Osteoblast (primary cell): ENCODE data around the gene RNF34. TPM values are rescaled to one million over a fixed set of nuclear protein-coding genes. Genes with fewer than 3 reads are reported as not detected.
"Not testable (repeated sequence)": the region's sequence is repeated elsewhere in the genome, so short reads cannot be mapped to it uniquely, and the experiment has no call there.

Source experiments
- DNase-seq: peaks from one replicate; pipeline ENCODE4 v3.0.0; 2011; ENCODE audit warnings: low spot score, mixed read lengths; ENCODE audit not compliant: insufficient read length; ENCODE audit errors: missing footprints
- H2AFZ ChIP-seq: 2 replicates; pipeline ENCODE4 v1.6.0; 2011; ENCODE audit warnings: mild to moderate bottlenecking, low read length
- H3K27ac ChIP-seq: 2 replicates; pipeline ENCODE4 v1.5.1; 2011; ENCODE audit warnings: mild to moderate bottlenecking, low read depth, low read length, moderate library complexity
- H3K27me3 ChIP-seq: 2 replicates; pipeline ENCODE4 v1.6.0; 2012; ENCODE audit warnings: mild to moderate bottlenecking, control low read depth, inconsistent platforms, low read length, moderate library complexity; ENCODE audit not compliant: insufficient read depth
- H3K36me3 ChIP-seq: 2 replicates; pipeline ENCODE4 v1.5.1; 2011; ENCODE audit warnings: mild to moderate bottlenecking, low read length, control low read depth, moderate library complexity; ENCODE audit not compliant: insufficient read depth
- H3K4me1 ChIP-seq: 2 replicates; pipeline ENCODE4 v1.5.1; 2011; ENCODE audit warnings: mild to moderate bottlenecking, low read length, control low read depth, moderate library complexity; ENCODE audit not compliant: insufficient read depth
- H3K4me2 ChIP-seq: 2 replicates; pipeline ENCODE4 v1.6.0; 2011; ENCODE audit warnings: mild to moderate bottlenecking, low read length; ENCODE audit not compliant: insufficient read depth
- H3K4me3 ChIP-seq: fragments of 200-600 bp; sonication (generic); 3 replicates; pipeline ENCODE4 v1.5.1; 2012; ENCODE audit warnings: mild to moderate bottlenecking, low read length, inconsistent platforms; ENCODE audit not compliant: insufficient read depth
- H3K79me2 ChIP-seq: 2 replicates; pipeline ENCODE4 v1.6.0; 2012; ENCODE audit warnings: mild to moderate bottlenecking, low read length, control low read depth, inconsistent platforms; ENCODE audit not compliant: insufficient read depth
- H3K9me3 ChIP-seq: 2 replicates; pipeline ENCODE4 v1.5.1; 2011; ENCODE audit warnings: low read depth, low read length, control low read depth
- H4K20me1 ChIP-seq: 2 replicates; pipeline ENCODE4 v1.6.0; 2012; ENCODE audit warnings: mild to moderate bottlenecking, low read length, control low read depth; ENCODE audit not compliant: insufficient read depth
- total RNA-seq: library from RNA; depleted of rRNA; stranded (reverse); fragments of >200 nt; gene quantifications from 2 replicates; pipeline ENCODE4 v1.2.3, GENCODE V29; 2012
- TF ChIP-seq, protein P1 (sequence below): IDR thresholded peaks from 2 replicates; pipeline ENCODE4 v1.5.1; 2011; ENCODE audit warnings: mild to moderate bottlenecking, low read depth, low read length, moderate library complexity; ENCODE audit errors: extremely low read depth

The RNF34 gene
- total RNA-seq, 1 donor, result 41.6 TPM

GRCh38 chr12:121379945-121380344 lies 20.0 kb upstream of the RNF34 start:
- Histone ChIP-seq H3K4me2 (no peak overlapping the region), H3K4me1 (no peaks in the 10 kb centered on the region), H3K4me3 (no peak overlapping the region), H3K27ac (no peak overlapping the region), H3K79me2 (no peaks in the 10 kb centered on the region), H4K20me1 (no peaks in the 10 kb centered on the region), H3K27me3 (no peaks in the 10 kb centered on the region), H3K9me3 (no peaks in the 10 kb centered on the region), H2AFZ (no peak overlapping the region), H3K36me3 (no peaks in the 10 kb centered on the region)
- no peak for DNase-seq
- TF ChIP-seq, protein P1, sequence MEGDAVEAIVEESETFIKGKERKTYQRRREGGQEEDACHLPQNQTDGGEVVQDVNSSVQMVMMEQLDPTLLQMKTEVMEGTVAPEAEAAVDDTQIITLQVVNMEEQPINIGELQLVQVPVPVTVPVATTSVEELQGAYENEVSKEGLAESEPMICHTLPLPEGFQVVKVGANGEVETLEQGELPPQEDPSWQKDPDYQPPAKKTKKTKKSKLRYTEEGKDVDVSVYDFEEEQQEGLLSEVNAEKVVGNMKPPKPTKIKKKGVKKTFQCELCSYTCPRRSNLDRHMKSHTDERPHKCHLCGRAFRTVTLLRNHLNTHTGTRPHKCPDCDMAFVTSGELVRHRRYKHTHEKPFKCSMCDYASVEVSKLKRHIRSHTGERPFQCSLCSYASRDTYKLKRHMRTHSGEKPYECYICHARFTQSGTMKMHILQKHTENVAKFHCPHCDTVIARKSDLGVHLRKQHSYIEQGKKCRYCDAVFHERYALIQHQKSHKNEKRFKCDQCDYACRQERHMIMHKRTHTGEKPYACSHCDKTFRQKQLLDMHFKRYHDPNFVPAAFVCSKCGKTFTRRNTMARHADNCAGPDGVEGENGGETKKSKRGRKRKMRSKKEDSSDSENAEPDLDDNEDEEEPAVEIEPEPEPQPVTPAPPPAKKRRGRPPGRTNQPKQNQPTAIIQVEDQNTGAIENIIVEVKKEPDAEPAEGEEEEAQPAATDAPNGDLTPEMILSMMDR, result no peak

GRCh38 chr12:121383601-121384021 lies 16.3 kb upstream of the RNF34 start:
- Histone ChIP-seq H2AFZ (no peak overlapping the region), H3K27me3 (no peaks in the 10 kb centered on the region), H3K27ac (no peak overlapping the region), H4K20me1 (no peaks in the 10 kb centered on the region), H3K4me3 (no peak overlapping the region), H3K4me1 (peaks cover 2% of the 10 kb centered on the region), H3K9me3 (no peaks in the 10 kb centered on the region), H3K79me2 (no peaks in the 10 kb centered on the region), H3K4me2 (no peak overlapping the region), H3K36me3 (no peaks in the 10 kb centered on the region)
- no peak for DNase-seq
- TF ChIP-seq, protein P1, result peak; percentile 10

DNA sequence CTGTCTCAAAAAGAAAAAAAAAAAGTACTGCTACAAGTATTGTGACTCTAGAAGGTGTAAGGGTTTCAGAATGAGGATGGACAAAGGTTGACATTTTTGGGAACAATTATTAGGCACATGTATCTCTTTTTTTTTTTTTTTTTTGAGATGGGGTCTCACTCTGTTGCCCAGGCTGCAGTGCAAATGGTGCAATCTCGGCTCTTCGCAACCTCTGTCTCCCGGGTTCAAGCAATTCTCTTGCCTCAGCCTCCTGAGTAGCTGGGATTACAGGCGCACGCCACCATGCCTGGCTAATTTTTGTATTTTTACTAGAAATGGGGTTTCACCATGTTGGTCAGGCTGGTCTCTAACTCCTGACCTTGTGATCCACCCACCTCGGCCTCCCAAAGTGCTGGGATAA lies 15.0 kb upstream of the RNF34 start:
- H3K9me3 ChIP-seq, result not testable (repeated sequence)

DNA sequence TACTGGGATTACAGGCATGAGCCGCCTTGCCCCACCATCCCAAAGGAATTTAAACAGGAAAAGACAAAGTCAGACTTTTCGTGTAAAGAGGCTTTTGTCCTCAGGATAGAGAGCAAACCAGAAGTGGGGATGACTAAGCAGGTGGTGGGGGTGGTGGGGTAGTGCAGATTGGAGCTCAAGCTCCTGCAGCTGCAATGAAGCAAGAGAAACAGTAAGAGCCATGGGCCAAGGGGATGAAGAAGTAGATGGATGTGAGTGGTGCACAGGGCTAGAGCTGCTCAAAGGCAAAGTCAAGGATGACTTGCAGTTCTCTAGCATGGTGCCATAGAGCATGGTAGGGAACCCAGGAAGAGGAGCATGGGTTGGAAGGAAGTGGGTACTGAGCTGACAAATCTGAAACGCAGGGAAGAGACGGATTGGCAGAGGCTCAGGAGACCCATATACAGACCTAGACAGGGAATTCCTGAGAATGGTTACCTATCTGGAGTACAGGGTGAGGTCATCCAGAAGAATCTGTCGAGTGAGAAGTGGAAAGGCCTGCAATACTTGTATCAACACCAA lies 11.4 kb upstream of the RNF34 start:
- Histone ChIP-seq H3K27me3 (no peaks in the 10 kb centered on the region), H3K36me3 (no peaks in the 10 kb centered on the region), H3K4me1 (peaks cover 5% of the 10 kb centered on the region), H3K4me2 (no peak overlapping the region), H3K79me2 (no peaks in the 10 kb centered on the region), H4K20me1 (no peaks in the 10 kb centered on the region), H3K9me3 (no peaks in the 10 kb centered on the region), H3K27ac (no peak overlapping the region), H2AFZ (peak overlapping the region; percentile 68), H3K4me3 (no peak overlapping the region)
- TF ChIP-seq, protein P1, result no peak
- DNase-seq, result peak; percentile 46

More for the DNA sequence above, 15.0 kb upstream of the RNF34 start:
- not testable (repeated sequence) for H4K20me1 ChIP-seq, H2AFZ ChIP-seq, H3K27ac ChIP-seq, H3K79me2 ChIP-seq, H3K4me3 ChIP-seq, H3K4me2 ChIP-seq, DNase-seq, H3K4me1 ChIP-seq, H3K36me3 ChIP-seq, H3K27me3 ChIP-seq
